PC-3 (cell line): ENCODE data around the gene EPG5.

ENCODE experiments used
- CTCF ChIP-seq: fragments of 300-600 bp; sonication (generic); conservative IDR thresholded peaks from 2 replicates; pipeline ENCODE4 v1.5.1; 2017; ENCODE audit warnings: antibody characterized with exemption, low read depth, mild to moderate bottlenecking, low read length
- EZH2 ChIP-seq: fragments of 300-600 bp; sonication (generic); IDR thresholded peaks from one replicate; pipeline ENCODE4 v1.6.1; 2017; ENCODE audit warnings: antibody characterized with exemption, mild to moderate bottlenecking, low read length; ENCODE audit not compliant: unreplicated experiment
- EZH2phosphoT487 ChIP-seq: fragments of 300-600 bp; sonication (generic); IDR thresholded peaks from 2 replicates; pipeline ENCODE4 v1.6.1; 2018; ENCODE audit warnings: mild to moderate bottlenecking, antibody characterized with exemption, low read length, borderline replicate concordance

- no peak for TF ChIP-seq EZH2
- no peak for TF ChIP-seq CTCF
- no peak for TF ChIP-seq EZH2phosphoT487
Observed at GRCh38 chr18:46002934-46003333, 35.8 kb upstream of the EPG5 start.
